A549 (cell line): ENCODE data around the gene TNFAIP8. TPM values are rescaled to one million over a fixed set of nuclear protein-coding genes. Genes with fewer than 3 reads are reported as not detected.

Experiments
- ATAC-seq, 2 experiments: fragments of 200-7000 bp in 1 of 2; fragments of >200 bp in 1 of 2; cut with Nextera tagmentation in 1 of 2; cut with Tn5 transposase in 1 of 2; 3 replicates each; pipeline versions ENCODE4 v1.8.0 to v1.9.1; 2018 to 2020; ENCODE audit warnings: mild to moderate bottlenecking in 1 of 2, moderate library complexity in 1 of 2
- CTCF ChIA-PET: fragments of 300-600 bp; sonication (Branson Sonifier 250); formaldehyde crosslinking; extraction: SDS; loops from one replicate; lab custom pipeline; 2021; ENCODE audit warnings: antibody characterized with exemption, inconsistent platforms; lab: Yijun Ruan, JAX
- POLR2A ChIA-PET: fragments of 350-600 bp; formaldehyde crosslinking; extraction: SDS; loops from one replicate; lab custom pipeline; 2021; ENCODE audit warnings: antibody characterized with exemption, inconsistent platforms; lab: Yijun Ruan, JAX
- DNase-seq, 2 experiments: peaks; one replicate each; pipeline versions ENCODE4 v3.0.0 to v3.0.0-alpha.2; 2011 to 2016; ENCODE audit warnings: low read depth in 1 of 2, low spot score in 1 of 2
- FAIRE-seq: peaks from 2 replicates; lab custom pipeline; 2011; peaks lifted over from hg19 to GRCh38; lab: Jason Lieb, UNC
- H3K27ac ChIP-seq, 2 experiments: fragments of >200 bp; sonication (Bioruptor Twin); formaldehyde crosslinking; 3 replicates each; pipeline ENCODE4 v1.5.1; 2016 to 2017
- H3K4me1 ChIP-seq: fragments of >200 bp; sonication (Bioruptor Twin); formaldehyde crosslinking; 3 replicates; pipeline ENCODE4 v1.6.1; 2016
- H3K4me2 ChIP-seq: fragments of >200 bp; sonication (Bioruptor Twin); formaldehyde crosslinking; 3 replicates; pipeline ENCODE4 v1.6.1; 2016
- H3K4me3 ChIP-seq: fragments of >200 bp; sonication (Bioruptor Twin); formaldehyde crosslinking; 3 replicates; pipeline ENCODE4 v1.5.1; 2016
- H3K9me3 ChIP-seq: fragments of >200 bp; sonication (Bioruptor Twin); formaldehyde crosslinking; 3 replicates; pipeline ENCODE4 v1.6.1; 2016
- BHLHE40 ChIP-seq: IDR thresholded peaks from 2 replicates; pipeline ENCODE4 v1.6.1; 2012; ENCODE audit warnings: low read depth, low read length, inconsistent platforms
- CBX2 ChIP-seq: fragments of 200-600 bp; sonication (generic); IDR thresholded peaks from 2 replicates; pipeline ENCODE4 v1.6.1; 2016; ENCODE audit warnings: low read depth, mild to moderate bottlenecking, borderline replicate concordance
- CEBPB ChIP-seq, 2 experiments: fragments of >200 bp in 1 of 2; sonication (Bioruptor Twin) in 1 of 2; formaldehyde crosslinking in 1 of 2; IDR thresholded peaks; 2 replicates each; pipeline ENCODE4 v1.6.1; 2012 to 2016
- EHF ChIP-seq: fragments of 250-450 bp; sonication (Bioruptor Pico); IDR thresholded peaks from 2 replicates; pipeline ENCODE4 v1.5.0; 2020; ENCODE audit warnings: mild to moderate bottlenecking
- EHMT2 ChIP-seq: fragments of 200-600 bp; sonication (generic); IDR thresholded peaks from 2 replicates; pipeline ENCODE4 v1.6.1; 2016; ENCODE audit warnings: antibody characterized with exemption, low read depth, mild to moderate bottlenecking, moderate library complexity
- FOSB ChIP-seq: fragments of 250-450 bp; sonication (Bioruptor Pico); IDR thresholded peaks from 2 replicates; pipeline ENCODE4 v1.5.0; 2020; ENCODE audit warnings: mild to moderate bottlenecking, moderate library complexity
- FOXS1 ChIP-seq: fragments of 250-450 bp; sonication (Bioruptor Pico); IDR thresholded peaks from 2 replicates; pipeline ENCODE4 v1.5.0; 2020; ENCODE audit warnings: mild to moderate bottlenecking, moderate library complexity
- HDAC2 ChIP-seq: fragments of 200-600 bp; sonication (generic); IDR thresholded peaks from 2 replicates; pipeline ENCODE4 v1.6.1; 2016
- HES2 ChIP-seq: fragments of >200 bp; sonication (Bioruptor Twin); formaldehyde crosslinking; IDR thresholded peaks from 2 replicates; pipeline ENCODE4 v1.6.1; 2016
- HMGXB4 ChIP-seq: fragments of 250-450 bp; sonication (Bioruptor Pico); IDR thresholded peaks from 2 replicates; pipeline ENCODE4 v1.5.0; 2021; ENCODE audit warnings: mild to moderate bottlenecking, moderate library complexity, borderline replicate concordance
- HOXA7 ChIP-seq: fragments of 250-450 bp; sonication (Bioruptor Pico); IDR thresholded peaks from 2 replicates; pipeline ENCODE4 v1.5.0; 2020; ENCODE audit warnings: mild to moderate bottlenecking, moderate library complexity
- HOXB13 ChIP-seq: fragments of 250-450 bp; sonication (Bioruptor Pico); IDR thresholded peaks from 2 replicates; pipeline ENCODE4 v1.5.0; 2020; ENCODE audit warnings: low read depth, mild to moderate bottlenecking, moderate library complexity
- KDM1A ChIP-seq: fragments of 200-600 bp; sonication (generic); IDR thresholded peaks from 2 replicates; pipeline ENCODE4 v1.6.1; 2016; ENCODE audit warnings: low read depth, mild to moderate bottlenecking
- KDM5A ChIP-seq: fragments of 200-600 bp; sonication (generic); IDR thresholded peaks from 2 replicates; pipeline ENCODE4 v1.6.1; 2016; ENCODE audit warnings: antibody characterized with exemption, mild to moderate bottlenecking
- MAFK ChIP-seq: fragments of 450-650 bp; IDR thresholded peaks from 2 replicates; pipeline ENCODE4 v1.6.1; 2014; ENCODE audit not compliant: partially characterized antibody
- MYC ChIP-seq: IDR thresholded peaks from 2 replicates; pipeline ENCODE4 v1.6.1; 2012; ENCODE audit warnings: mild to moderate bottlenecking, inconsistent platforms, low read length, improper control_type of control experiment, borderline replicate concordance
- NFE2L2 ChIP-seq: fragments of 150-350 bp; conservative IDR thresholded peaks from 2 replicates; pipeline ENCODE4 v1.6.1; 2014; ENCODE audit warnings: low read length
- NPAS2 ChIP-seq: fragments of 250-450 bp; sonication (Bioruptor Pico); IDR thresholded peaks from 2 replicates; pipeline ENCODE4 v1.8.0; 2022; ENCODE audit warnings: mild to moderate bottlenecking, moderate library complexity, borderline replicate concordance
- PBX3 ChIP-seq: IDR thresholded peaks from 2 replicates; pipeline ENCODE4 v1.6.1; 2012
- PHF8 ChIP-seq: fragments of 200-600 bp; sonication (generic); IDR thresholded peaks from 2 replicates; pipeline ENCODE4 v1.6.1; 2016; ENCODE audit warnings: low read depth, mild to moderate bottlenecking, antibody characterized with exemption, moderate library complexity, borderline replicate concordance
- POLR2A ChIP-seq: IDR thresholded peaks from 2 replicates; pipeline ENCODE4 v1.6.1; 2012; ENCODE audit warnings: mild to moderate bottlenecking, low read length
- RAD21 ChIP-seq, 2 experiments: fragments of >200 bp in 1 of 2; sonication (Bioruptor Twin) in 1 of 2; formaldehyde crosslinking in 1 of 2; IDR thresholded peaks in 1 of 2; conservative IDR thresholded peaks in 1 of 2; 2 replicates in 1 of 2; 3 replicates in 1 of 2; pipeline ENCODE4 v1.6.1; 2012 to 2018; ENCODE audit warnings: inconsistent platforms in 1 of 2
- RFX5 ChIP-seq: fragments of 450-650 bp; IDR thresholded peaks from 2 replicates; pipeline ENCODE4 v1.7.1; 2014; ENCODE audit warnings: antibody characterized with exemption, mild to moderate bottlenecking, moderate library complexity
- SREBF2 ChIP-seq: fragments of 450-650 bp; IDR thresholded peaks from 2 replicates; pipeline ENCODE4 v1.6.1; 2014; ENCODE audit warnings: mild to moderate bottlenecking, moderate library complexity
- ZNF302 ChIP-seq: fragments of 250-450 bp; sonication (Bioruptor Pico); IDR thresholded peaks from 2 replicates; pipeline ENCODE4 v1.9.0; 2021; ENCODE audit warnings: inconsistent platforms, mild to moderate bottlenecking, moderate library complexity
- ZSCAN20 ChIP-seq: fragments of 250-450 bp; sonication (Bioruptor Pico); IDR thresholded peaks from 2 replicates; pipeline ENCODE4 v1.8.0; 2022; ENCODE audit warnings: mild to moderate bottlenecking, moderate library complexity
- WGBS: methylation state at CpG from one replicate; pipeline ENCODE4 v1.1.6; 2017; ENCODE audit errors: missing lambda C conversion rate; 5-methylcytosine and 5-hydroxymethylcytosine counted together
- polyA plus RNA-seq, 4 experiments: library from polyadenylated mRNA; depleted of rRNA in 3 of 4; stranded (reverse); fragments of >200 nt; fragmentation: RNase III in 1 of 4; extraction: RNeasy Plus Mini Kit Qiagen cat#74134 plus additional on column Dnase treatment in 1 of 4; gene quantifications; 2 replicates in 3 of 4; 3 replicates in 1 of 4; pipeline ENCODE4 v1.2.3, GENCODE V29; 2011 to 2017
- TF ChIP-seq, protein P1 (sequence below): fragments of >200 bp; sonication (Bioruptor Twin); formaldehyde crosslinking; IDR thresholded peaks from 3 replicates; pipeline ENCODE4 v1.6.1; 2016

The TNFAIP8 gene
- polyA plus RNA-seq, 2 of the 4 experiments (the other 2 are of a cell fraction), result 34.9 to 35.7 TPM

GRCh38 chr5:119318256-119318894 lies 37.4 kb upstream of the TNFAIP8 start:
- CTCF ChIA-PET, result interaction anchor here (1.1 kb wide), 1 partner anchor 15 kb away, joined by 3 read pairs; no protein-coding TSS in a partner anchor
- WGBS, result 90% methylated on average over 7 of the region's 7 CpGs
- no peak for DNase-seq
- Histone ChIP-seq H3K27ac (no peak overlapping the region), H3K4me1 (peaks cover 46% of the 10 kb centered on the region), H3K4me2 (no peak overlapping the region), H3K9me3 (no peaks in the 10 kb centered on the region), H3K4me3 (no peak overlapping the region)
- FAIRE-seq, result no peak
- no peak for ATAC-seq
- POLR2A ChIA-PET, result no interaction called here
- TF ChIP-seq HDAC2 (no peak), MYC (no peak), FOSB (CRISPR knock-in tag) (no peak), ZNF302 (CRISPR knock-in tag) (no peak), KDM1A (no peak), PBX3 (no peak), HES2 (no peak), RAD21 (conservative IDR thresholded peaks at IDR 0.05 in 1 of 2, IDR thresholded peaks at IDR 0.05 in 1 of 2) (no peak), HOXA7 (CRISPR knock-in tag) (no peak), PHF8 (no peak), FOXS1 (CRISPR knock-in tag) (no peak), EHMT2 (no peak), RFX5 (no peak), CBX2 (no peak), CEBPB (IDR thresholded peaks at IDR 0.05) (no peak)

DNA sequence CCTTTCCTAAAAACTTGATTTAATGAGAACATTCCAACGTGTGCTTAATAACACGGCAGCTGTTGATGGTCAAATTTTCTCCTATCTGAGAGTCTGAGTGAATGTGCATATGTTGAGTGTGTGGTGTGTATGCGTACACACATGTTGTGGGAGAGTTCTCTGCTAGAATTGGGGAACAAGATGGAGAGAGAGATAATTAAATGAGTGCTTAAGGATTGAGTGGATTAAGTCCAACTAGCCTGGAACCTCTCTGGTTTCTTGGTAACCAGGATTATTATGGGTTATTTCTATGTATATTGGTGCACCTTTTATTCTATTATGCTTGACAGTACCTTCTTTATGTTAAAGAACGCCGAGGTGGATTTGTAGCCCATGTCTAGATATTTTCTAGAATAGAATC lies 36.4 kb upstream of the TNFAIP8 start:
- POLR2A ChIA-PET, result no interaction called here
- Histone ChIP-seq H3K4me3 (no peak overlapping the region), H3K4me2 (no peak overlapping the region), H3K4me1 (peaks cover 42% of the 10 kb centered on the region), H3K27ac (peak overlapping the region in 1 of 2 experiments; percentile 1; a peak in 1 of 6 replicates), H3K9me3 (no peaks in the 10 kb centered on the region)
- ATAC-seq, result no peak
- no peak for FAIRE-seq
- TF ChIP-seq, protein P1, sequence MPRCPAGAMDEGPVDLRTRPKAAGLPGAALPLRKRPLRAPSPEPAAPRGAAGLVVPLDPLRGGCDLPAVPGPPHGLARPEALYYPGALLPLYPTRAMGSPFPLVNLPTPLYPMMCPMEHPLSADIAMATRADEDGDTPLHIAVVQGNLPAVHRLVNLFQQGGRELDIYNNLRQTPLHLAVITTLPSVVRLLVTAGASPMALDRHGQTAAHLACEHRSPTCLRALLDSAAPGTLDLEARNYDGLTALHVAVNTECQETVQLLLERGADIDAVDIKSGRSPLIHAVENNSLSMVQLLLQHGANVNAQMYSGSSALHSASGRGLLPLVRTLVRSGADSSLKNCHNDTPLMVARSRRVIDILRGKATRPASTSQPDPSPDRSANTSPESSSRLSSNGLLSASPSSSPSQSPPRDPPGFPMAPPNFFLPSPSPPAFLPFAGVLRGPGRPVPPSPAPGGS, result no peak
- no peak for TF ChIP-seq HES2
- no peak for TF ChIP-seq EHF (CRISPR knock-in tag)
- TF ChIP-seq KDM5A, result no peak
- no peak for TF ChIP-seq POLR2A
- TF ChIP-seq MAFK, result no peak
- no peak for TF ChIP-seq NFE2L2
- TF ChIP-seq HDAC2, result no peak
- TF ChIP-seq CEBPB (IDR thresholded peaks at IDR 0.05), result no peak
- no peak for TF ChIP-seq SREBF2
- TF ChIP-seq HMGXB4 (CRISPR knock-in tag), result no peak
- no peak for TF ChIP-seq HOXB13
- no peak for TF ChIP-seq NPAS2 (CRISPR knock-in tag)
- no peak for TF ChIP-seq ZSCAN20 (CRISPR knock-in tag)
- no peak for TF ChIP-seq BHLHE40
- WGBS, result 91% methylated on average over 5 of the region's 5 CpGs
- DNase-seq, result no peak
- CTCF ChIA-PET, result no interaction called here
